SK-N-SH treated with all-trans-retinoic acid at 6 μM for 48 hours (cell line): Measurements from ENCODE around the gene CDKN1B.

Experiments used
- ATAC-seq: fragments of 200-7000 bp; cut with Tn5 transposase; 3 replicates; pipeline ENCODE4 v1.9.1; 2020; ENCODE audit warnings: mild to moderate bottlenecking, moderate library complexity
- CREB5 ChIP-seq: fragments of 250-450 bp; sonication (Bioruptor Pico); IDR thresholded peaks from 2 replicates; pipeline ENCODE4 v1.5.1; 2020; ENCODE audit warnings: low read depth, mild to moderate bottlenecking, moderate library complexity
- CSDC2 ChIP-seq: fragments of 250-450 bp; sonication (Bioruptor Pico); IDR thresholded peaks from 2 replicates; pipeline ENCODE4 v1.5.0; 2020; ENCODE audit warnings: mild to moderate bottlenecking, moderate library complexity
- CSRNP3 ChIP-seq: fragments of 250-450 bp; sonication (Bioruptor Pico); IDR thresholded peaks from 2 replicates; pipeline ENCODE4 v1.5.1; 2021; ENCODE audit warnings: mild to moderate bottlenecking, moderate library complexity
- ESRRG ChIP-seq: fragments of 250-450 bp; sonication (Bioruptor Pico); IDR thresholded peaks from 2 replicates; pipeline ENCODE4 v1.6.1; 2021; ENCODE audit warnings: mild to moderate bottlenecking
- GLIS3 ChIP-seq: fragments of 250-450 bp; sonication (Bioruptor Pico); IDR thresholded peaks from 2 replicates; pipeline ENCODE4 v1.5.0; 2020; ENCODE audit warnings: mild to moderate bottlenecking, moderate library complexity
- ISL1 ChIP-seq: fragments of 250-450 bp; sonication (Bioruptor Pico); IDR thresholded peaks from 2 replicates; pipeline ENCODE4 v2.1.2; 2022; ENCODE audit warnings: mild to moderate bottlenecking, moderate library complexity
- OSR1 ChIP-seq: fragments of 250-450 bp; sonication (Bioruptor Pico); IDR thresholded peaks from 2 replicates; pipeline ENCODE4 v1.8.0; 2022; ENCODE audit warnings: moderate library complexity, mild to moderate bottlenecking, inconsistent platforms
- PATZ1 ChIP-seq: fragments of 250-450 bp; sonication (Bioruptor Pico); IDR thresholded peaks from 2 replicates; pipeline ENCODE4 v1.8.0; 2020; ENCODE audit warnings: mild to moderate bottlenecking, moderate library complexity, borderline replicate concordance
- POU6F1 ChIP-seq: fragments of 250-450 bp; sonication (Bioruptor Pico); IDR thresholded peaks from 2 replicates; pipeline ENCODE4 v1.8.0; 2021; ENCODE audit warnings: low read depth, mild to moderate bottlenecking, moderate library complexity, borderline replicate concordance
- RARB ChIP-seq: fragments of 250-450 bp; sonication (Bioruptor Pico); IDR thresholded peaks from 2 replicates; pipeline ENCODE4 v1.8.0; 2021; ENCODE audit warnings: mild to moderate bottlenecking, moderate library complexity
- TOX ChIP-seq: fragments of 250-450 bp; sonication (Bioruptor Pico); IDR thresholded peaks from 2 replicates; pipeline ENCODE4 v1.8.0; 2021; ENCODE audit warnings: mild to moderate bottlenecking, moderate library complexity, borderline replicate concordance
- TSHZ2 ChIP-seq: fragments of 250-450 bp; sonication (Bioruptor Pico); IDR thresholded peaks from 2 replicates; pipeline ENCODE4 v1.5.0; 2020; ENCODE audit warnings: mild to moderate bottlenecking, moderate library complexity
- ZFP3 ChIP-seq: fragments of 250-450 bp; sonication (Bioruptor Pico); IDR thresholded peaks from 2 replicates; pipeline ENCODE4 v1.5.0; 2020; ENCODE audit warnings: mild to moderate bottlenecking, moderate library complexity
- ZNF565 ChIP-seq: fragments of 450-650 bp; formaldehyde crosslinking; conservative IDR thresholded peaks from 2 replicates; pipeline ENCODE4 v1.5.0; 2020; ENCODE audit warnings: low read depth, mild to moderate bottlenecking, moderate library complexity
- ZNF8 ChIP-seq: fragments of 450-650 bp; formaldehyde crosslinking; IDR thresholded peaks from 2 replicates; pipeline ENCODE4 v1.5.0; 2020; ENCODE audit warnings: mild to moderate bottlenecking, moderate library complexity

Gene CDKN1B

GRCh38 chr12:12673296-12673695 lies 43.9 kb upstream of the CDKN1B start:
- no peak for ATAC-seq
- TF ChIP-seq POU6F1 = no peak

- no peak for ATAC-seq
- no peak for TF ChIP-seq ZNF565
- no peak for TF ChIP-seq POU6F1
- no peak for TF ChIP-seq TSHZ2 (CRISPR knock-in tag)
- no peak for TF ChIP-seq CSDC2 (CRISPR knock-in tag)
- no peak for TF ChIP-seq OSR1 (CRISPR knock-in tag)
- TF ChIP-seq ISL1 (CRISPR knock-in tag) = no peak
- TF ChIP-seq GLIS3 = no peak
Measured at GRCh38 chr12:12676605-12677004, 40.6 kb upstream of the CDKN1B start.

GRCh38 chr12:12681061-12681765 lies 36.0 kb upstream of the CDKN1B start:
- ATAC-seq = no peak
- no peak for TF ChIP-seq TSHZ2 (CRISPR knock-in tag)
- no peak for TF ChIP-seq ZNF8 (CRISPR knock-in tag)
- TF ChIP-seq TOX (CRISPR knock-in tag) = no peak
- no peak for TF ChIP-seq ZNF565
- no peak for TF ChIP-seq ZFP3 (CRISPR knock-in tag)
- TF ChIP-seq GLIS3 = no peak
- TF ChIP-seq CSRNP3 (CRISPR knock-in tag) = no peak
- TF ChIP-seq ESRRG (CRISPR knock-in tag) = no peak
- TF ChIP-seq RARB (CRISPR knock-in tag) = no peak

- no peak for ATAC-seq
- TF ChIP-seq CREB5 (CRISPR knock-in tag) (no peak), TOX (CRISPR knock-in tag) (no peak), ZNF8 (CRISPR knock-in tag) (no peak), PATZ1 (CRISPR knock-in tag) (no peak)
Measured at GRCh38 chr12:12682284-12682683, 34.9 kb upstream of the CDKN1B start.
